ENCODE results near the gene UNCX. TPM values are rescaled to one million over a fixed set of nuclear protein-coding genes. Genes with fewer than 3 reads are reported as not detected.

The UNCX gene
- polyA plus RNA-seq, 1 donor (not counting 4 experiments of a cell fraction or from before 2014, with no cell fraction given): not detected

GRCh38 chr7:1244700-1245523 lies 12.2 kb downstream of the UNCX start:
- H2AFZ ChIP-seq (ENCODE audit: control insufficient read depth, low read length): no peak overlapping the region
- peaks cover 97% of the 10 kb centered on the region for H3K27me3 ChIP-seq (ENCODE audit: control insufficient read depth, extremely low read depth, insufficient read depth, low read length)
- TF ChIP-seq CTCF (optimal IDR thresholded peaks at IDR 0.05 in 1 of 3, IDR thresholded peaks at IDR 0.05 in 1 of 3, conservative IDR thresholded peaks at IDR 0.05 in 1 of 3; ENCODE audit: extremely low read depth in 1 of 3, insufficient read depth in 2 of 3, low read length in 3 of 3) (no peak), EZH2 (IDR thresholded peaks at IDR 0.05; ENCODE audit: low read length) (peak; percentile 8)
- no peaks in the 10 kb centered on the region for H4K20me1 ChIP-seq (ENCODE audit: control insufficient read depth, extremely low read depth, insufficient read depth, low read length)
- H3K9me3 ChIP-seq (ENCODE audit: control insufficient read depth, low read depth, low read length): no peaks in the 10 kb centered on the region
- H3K79me2 ChIP-seq (ENCODE audit: control insufficient read depth, insufficient read depth, low read length): no peaks in the 10 kb centered on the region
- H3K9me1 ChIP-seq (ENCODE audit: control insufficient read depth, extremely low read depth, insufficient read depth, low read length): no peaks in the 10 kb centered on the region
- no peak overlapping the region for H3K27ac ChIP-seq (ENCODE audit: control insufficient read depth, insufficient read depth, low read length)
- no peak for DNase-seq (ENCODE audit: low read depth, low spot score)
- dilution Hi-C loops (cut with MboI; ENCODE audit: extremely low pct_ligation_motif_present, low sequenced_read_pairs): no loop called here
- no peak overlapping the region for H3K4me3 ChIP-seq (ENCODE audit: control insufficient read depth in 2 of 3, extremely low read depth in 1 of 3, insufficient read depth in 2 of 3, low read depth in 1 of 3, low read length in 3 of 3)
- FAIRE-seq: no peak
- no peak overlapping the region for H3K4me2 ChIP-seq (ENCODE audit: control insufficient read depth, extremely low read depth, insufficient read depth, low read depth, low read length)
- no peak overlapping the region for H3K9ac ChIP-seq (ENCODE audit: control insufficient read depth, extremely low read depth, insufficient read depth, low read length)
- H3K36me3 ChIP-seq (ENCODE audit: control insufficient read depth in 2 of 2, extremely low read depth in 1 of 2, insufficient read depth in 2 of 2, low read length in 2 of 2): no peaks in the 10 kb centered on the region
- no peaks in the 10 kb centered on the region for H3K4me1 ChIP-seq (ENCODE audit: control insufficient read depth, extremely low read depth, insufficient read depth, low read length)

GRCh38 chr7:1245524-1246050 lies 12.9 kb downstream of the UNCX start:
- no peaks in the 10 kb centered on the region for H4K20me1 ChIP-seq (ENCODE audit: control insufficient read depth, extremely low read depth, insufficient read depth, low read length)
- no peaks in the 10 kb centered on the region for H3K4me1 ChIP-seq (ENCODE audit: control insufficient read depth, extremely low read depth, insufficient read depth, low read length)
- H3K79me2 ChIP-seq (ENCODE audit: control insufficient read depth, insufficient read depth, low read length): no peaks in the 10 kb centered on the region
- dilution Hi-C loops (cut with MboI; ENCODE audit: extremely low pct_ligation_motif_present, low sequenced_read_pairs): no loop called here
- H3K27me3 ChIP-seq (ENCODE audit: control insufficient read depth, extremely low read depth, insufficient read depth, low read length): peaks cover 97% of the 10 kb centered on the region
- H3K27ac ChIP-seq (ENCODE audit: control insufficient read depth, insufficient read depth, low read length): no peak overlapping the region
- DNase-seq (ENCODE audit: low read depth, low spot score): no peak
- H3K4me2 ChIP-seq (ENCODE audit: control insufficient read depth, extremely low read depth, insufficient read depth, low read depth, low read length): no peak overlapping the region
- H3K9ac ChIP-seq (ENCODE audit: control insufficient read depth, extremely low read depth, insufficient read depth, low read length): no peak overlapping the region
- no peak for TF ChIP-seq EZH2 (IDR thresholded peaks at IDR 0.05; ENCODE audit: low read length)
- no peak for TF ChIP-seq CTCF (optimal IDR thresholded peaks at IDR 0.05 in 1 of 3, IDR thresholded peaks at IDR 0.05 in 1 of 3, conservative IDR thresholded peaks at IDR 0.05 in 1 of 3; ENCODE audit: extremely low read depth in 1 of 3, insufficient read depth in 2 of 3, low read length in 3 of 3)
- H3K4me3 ChIP-seq (ENCODE audit: control insufficient read depth in 2 of 3, extremely low read depth in 1 of 3, insufficient read depth in 2 of 3, low read depth in 1 of 3, low read length in 3 of 3): no peak overlapping the region
- no peaks in the 10 kb centered on the region for H3K9me1 ChIP-seq (ENCODE audit: control insufficient read depth, extremely low read depth, insufficient read depth, low read length)
- no peak for FAIRE-seq
- no peaks in the 10 kb centered on the region for H3K9me3 ChIP-seq (ENCODE audit: control insufficient read depth, low read depth, low read length)
- no peak overlapping the region for H2AFZ ChIP-seq (ENCODE audit: control insufficient read depth, low read length)
- H3K36me3 ChIP-seq (ENCODE audit: control insufficient read depth in 2 of 2, extremely low read depth in 1 of 2, insufficient read depth in 2 of 2, low read length in 2 of 2): no peaks in the 10 kb centered on the region

Measured in keratinocyte (primary cell).